Measurements from ENCODE around the gene ROBO1.

The ROBO1 gene

GRCh38 chr3:78941587-78941986 lies 826.2 kb downstream of the ROBO1 start:
- Mint-ChIP-seq H3K4me1 (no peaks in the 10 kb centered on the region), H3K9me3 (peaks cover 27% of the 10 kb centered on the region), H3K4me3 (no peak overlapping the region), H3K36me3 (no peaks in the 10 kb centered on the region), H3K27ac (no peak overlapping the region)
- ATAC-seq: no peak
- no peak for DNase-seq (ENCODE audit: low spot score in 2 of 2)

- no peaks in the 10 kb centered on the region for H3K4me1 Mint-ChIP-seq
- no peak for ATAC-seq
These were observed 827.2 kb downstream of the ROBO1 start for GRCh38 chr3:78940626-78941025.

GRCh38 chr3:78940128-78940527 lies 827.7 kb downstream of the ROBO1 start:
- DNase-seq (ENCODE audit: low spot score in 2 of 2) (no peak), ATAC-seq (no peak)
- H3K4me3 Mint-ChIP-seq: no peak overlapping the region
- no peaks in the 10 kb centered on the region for H3K36me3 Mint-ChIP-seq
- H3K4me1 Mint-ChIP-seq: no peaks in the 10 kb centered on the region
- H3K9me3 Mint-ChIP-seq: peaks cover 24% of the 10 kb centered on the region
- H3K27ac Mint-ChIP-seq: no peak overlapping the region

More at GRCh38 chr3:78940626-78941025, 827.2 kb downstream of the ROBO1 start:
- H3K9me3 Mint-ChIP-seq: peaks cover 25% of the 10 kb centered on the region
- H3K27ac Mint-ChIP-seq: no peak overlapping the region
- DNase-seq (ENCODE audit: low spot score in 2 of 2): no peak
- H3K4me3 Mint-ChIP-seq: no peak overlapping the region
- no peaks in the 10 kb centered on the region for H3K36me3 Mint-ChIP-seq

- H3K4me1 Mint-ChIP-seq: no peaks in the 10 kb centered on the region
- no peak overlapping the region for H3K4me3 Mint-ChIP-seq
- H3K27ac Mint-ChIP-seq: no peak overlapping the region
- DNase-seq (ENCODE audit: low spot score in 2 of 2) (no peak), ATAC-seq (no peak)
- no peaks in the 10 kb centered on the region for H3K36me3 Mint-ChIP-seq
- peaks cover 21% of the 10 kb centered on the region for H3K9me3 Mint-ChIP-seq
These were observed 830.3 kb downstream of the ROBO1 start for GRCh38 chr3:78937475-78937874.

GRCh38 chr3:78927759-78928158 lies 840.0 kb downstream of the ROBO1 start:
- H3K9me3 Mint-ChIP-seq: peaks cover 16% of the 10 kb centered on the region
- H3K36me3 Mint-ChIP-seq: no peaks in the 10 kb centered on the region
- DNase-seq (ENCODE audit: low spot score in 2 of 2) (no peak), ATAC-seq (no peak)
- no peaks in the 10 kb centered on the region for H3K4me1 Mint-ChIP-seq
- H3K27ac Mint-ChIP-seq: no peak overlapping the region
- H3K4me3 Mint-ChIP-seq: no peak overlapping the region

GRCh38 chr3:78926523-78926922 lies 841.3 kb downstream of the ROBO1 start:
- Mint-ChIP-seq H3K4me1 (no peaks in the 10 kb centered on the region), H3K9me3 (peaks cover 16% of the 10 kb centered on the region), H3K4me3 (no peak overlapping the region), H3K36me3 (no peaks in the 10 kb centered on the region), H3K27ac (no peak overlapping the region)
- ATAC-seq: no peak
- DNase-seq (ENCODE audit: low spot score in 2 of 2): no peak

- no peaks in the 10 kb centered on the region for H3K36me3 Mint-ChIP-seq
- no peak for DNase-seq (ENCODE audit: low spot score in 2 of 2)
- H3K4me3 Mint-ChIP-seq: no peak overlapping the region
- H3K27ac Mint-ChIP-seq: no peak overlapping the region
- peaks cover 11% of the 10 kb centered on the region for H3K9me3 Mint-ChIP-seq
- no peaks in the 10 kb centered on the region for H3K4me1 Mint-ChIP-seq
- ATAC-seq: no peak
These were observed 843.1 kb downstream of the ROBO1 start for GRCh38 chr3:78924711-78925110.

- DNase-seq (ENCODE audit: low spot score in 2 of 2): no peak
- Mint-ChIP-seq H3K4me1 (no peaks in the 10 kb centered on the region), H3K27ac (no peak overlapping the region), H3K9me3 (no peaks in the 10 kb centered on the region), H3K36me3 (no peaks in the 10 kb centered on the region), H3K4me3 (no peak overlapping the region)
- ATAC-seq: no peak
These were observed 848.6 kb downstream of the ROBO1 start for GRCh38 chr3:78919021-78919755.

GRCh38 chr3:78918361-78919020 lies 849.3 kb downstream of the ROBO1 start:
- Mint-ChIP-seq H3K4me3 (no peak overlapping the region), H3K4me1 (no peaks in the 10 kb centered on the region), H3K36me3 (no peaks in the 10 kb centered on the region), H3K9me3 (no peaks in the 10 kb centered on the region), H3K27ac (no peak overlapping the region)
- DNase-seq (ENCODE audit: low spot score in 2 of 2): no peak
- no peak for ATAC-seq

GRCh38 chr3:78917536-78917935 lies 850.3 kb downstream of the ROBO1 start:
- Mint-ChIP-seq H3K36me3 (no peaks in the 10 kb centered on the region), H3K4me3 (no peak overlapping the region), H3K4me1 (no peaks in the 10 kb centered on the region), H3K27ac (no peak overlapping the region), H3K9me3 (no peaks in the 10 kb centered on the region)
- ATAC-seq (no peak), DNase-seq (ENCODE audit: low spot score in 2 of 2) (no peak)

GRCh38 chr3:78913711-78914110 lies 854.1 kb downstream of the ROBO1 start:
- Mint-ChIP-seq H3K27ac (no peak overlapping the region), H3K4me1 (no peaks in the 10 kb centered on the region), H3K36me3 (no peaks in the 10 kb centered on the region), H3K9me3 (peaks cover 4% of the 10 kb centered on the region), H3K4me3 (no peak overlapping the region)
- ATAC-seq (no peak), DNase-seq (ENCODE audit: low spot score in 2 of 2) (no peak)

GRCh38 chr3:78912687-78913086 lies 855.1 kb downstream of the ROBO1 start:
- Mint-ChIP-seq H3K36me3 (no peaks in the 10 kb centered on the region), H3K4me3 (no peak overlapping the region), H3K27ac (no peak overlapping the region), H3K9me3 (peaks cover 6% of the 10 kb centered on the region), H3K4me1 (no peaks in the 10 kb centered on the region)
- DNase-seq (ENCODE audit: low spot score in 2 of 2) (no peak), ATAC-seq (no peak)

GRCh38 chr3:78912259-78912658 lies 855.5 kb downstream of the ROBO1 start:
- no peaks in the 10 kb centered on the region for H3K4me1 Mint-ChIP-seq
- peaks cover 6% of the 10 kb centered on the region for H3K9me3 Mint-ChIP-seq
- no peak overlapping the region for H3K4me3 Mint-ChIP-seq
- DNase-seq (ENCODE audit: low spot score in 2 of 2): no peak
- H3K27ac Mint-ChIP-seq: no peak overlapping the region
- H3K36me3 Mint-ChIP-seq: no peaks in the 10 kb centered on the region
- ATAC-seq: no peak

- DNase-seq (ENCODE audit: low spot score in 2 of 2): no peak
- H3K9me3 Mint-ChIP-seq: peaks cover 6% of the 10 kb centered on the region
These were observed 856.4 kb downstream of the ROBO1 start for GRCh38 chr3:78911394-78911793.

GRCh38 chr3:78908236-78908635 lies 859.6 kb downstream of the ROBO1 start:
- H3K9me3 Mint-ChIP-seq: peaks cover 6% of the 10 kb centered on the region
- H3K4me1 Mint-ChIP-seq: no peaks in the 10 kb centered on the region
- H3K4me3 Mint-ChIP-seq: no peak overlapping the region
- no peak for DNase-seq (ENCODE audit: low spot score in 2 of 2)
- no peak overlapping the region for H3K27ac Mint-ChIP-seq
- no peaks in the 10 kb centered on the region for H3K36me3 Mint-ChIP-seq
- no peak for ATAC-seq

More at GRCh38 chr3:78911394-78911793, 856.4 kb downstream of the ROBO1 start:
- H3K4me1 Mint-ChIP-seq: no peaks in the 10 kb centered on the region
- ATAC-seq: no peak
- no peak overlapping the region for H3K4me3 Mint-ChIP-seq
- H3K27ac Mint-ChIP-seq: no peak overlapping the region
- no peaks in the 10 kb centered on the region for H3K36me3 Mint-ChIP-seq

- DNase-seq (ENCODE audit: low spot score in 2 of 2) (no peak), ATAC-seq (no peak)
- Mint-ChIP-seq H3K9me3 (peaks cover 6% of the 10 kb centered on the region), H3K36me3 (no peaks in the 10 kb centered on the region), H3K27ac (no peak overlapping the region), H3K4me1 (no peaks in the 10 kb centered on the region), H3K4me3 (no peak overlapping the region)
These were observed 860.4 kb downstream of the ROBO1 start for GRCh38 chr3:78907367-78907766.
